Activated T-helper 9 cell treated with anti-CD3 and anti-CD28 coated beads, Interleukin-2, amount 50 U/mL, for 16 hours (primary cell): ENCODE results near the gene STAP2.

Experiments used
- DNase-seq: peaks from one replicate; pipeline ENCODE4 v3.0.0-alpha.2; 2020; ENCODE audit warnings: low read depth

Gene STAP2

GRCh38 chr19:4370418-4371041 lies 31.9 kb upstream of the STAP2 start:
- no peak for DNase-seq

- DNase-seq: peak; percentile 68
Measured at GRCh38 chr19:4369888-4370260, 31.2 kb upstream of the STAP2 start.

GRCh38 chr19:4369109-4369887 lies 30.7 kb upstream of the STAP2 start:
- DNase-seq: peak; percentile 42

GRCh38 chr19:4368128-4368820 lies 29.6 kb upstream of the STAP2 start:
- no peak for DNase-seq

- no peak for DNase-seq
Measured at GRCh38 chr19:4367781-4368127, 29.1 kb upstream of the STAP2 start.

GRCh38 chr19:4367336-4367723 lies 28.7 kb upstream of the STAP2 start:
- DNase-seq: no peak

GRCh38 chr19:4366666-4367335 lies 28.2 kb upstream of the STAP2 start:
- no peak for DNase-seq

GRCh38 chr19:4365791-4366665 lies 27.4 kb upstream of the STAP2 start:
- no peak for DNase-seq

GRCh38 chr19:4365341-4365740 lies 26.7 kb upstream of the STAP2 start:
- DNase-seq: no peak

GRCh38 chr19:4363571-4364304 lies 25.1 kb upstream of the STAP2 start:
- DNase-seq: no peak

- DNase-seq: no peak
Measured at GRCh38 chr19:4362831-4363545, 24.4 kb upstream of the STAP2 start.

- no peak for DNase-seq
Measured at GRCh38 chr19:4362101-4362828, 23.6 kb upstream of the STAP2 start.

- no peak for DNase-seq
Measured at GRCh38 chr19:4361152-4362046, 22.8 kb upstream of the STAP2 start.

- no peak for DNase-seq
Measured at GRCh38 chr19:4360641-4361151, 22.1 kb upstream of the STAP2 start.

GRCh38 chr19:4360081-4360569 lies 21.5 kb upstream of the STAP2 start:
- DNase-seq: no peak

- DNase-seq: no peak
Measured at GRCh38 chr19:4359627-4360000, 21.0 kb upstream of the STAP2 start.

- no peak for DNase-seq
Measured at GRCh38 chr19:4358709-4359626, 20.3 kb upstream of the STAP2 start.
